A673 (cell line): ENCODE data around the gene FTCDNL1.

Experiments
- CTCF ChIP-seq: fragments of 300-800, 200-600 bp; sonication (generic); conservative IDR thresholded peaks from 2 replicates; pipeline ENCODE4 v1.5.1; 2017; ENCODE audit warnings: low read depth, mild to moderate bottlenecking, antibody characterized with exemption, low read length, moderate library complexity, mixed read lengths
- EZH2 ChIP-seq: fragments of 200-600 bp; sonication (generic); IDR thresholded peaks from 2 replicates; pipeline ENCODE4 v1.6.1; 2017; ENCODE audit warnings: borderline replicate concordance, low read depth, mild to moderate bottlenecking, mixed read lengths, antibody characterized with exemption, low read length; ENCODE audit not compliant: poor library complexity, severe bottlenecking

GRCh38 chr2:199818754-199819153, 32.2 kb downstream of the FTCDNL1 start:
- TF ChIP-seq CTCF (no peak), EZH2 (no peak)
